Ureter (tissue), 1 donor: Measurements from ENCODE around the gene PTCD2. TPM values are rescaled to one million over a fixed set of nuclear protein-coding genes. Genes with fewer than 3 reads are reported as not detected.

Experiments used
- DNase-seq: peaks from one replicate; pipeline ENCODE4 v3.0.0-alpha.2; 2020; ENCODE audit warnings: low spot score
- total RNA-seq: library from RNA; stranded (reverse); gene quantifications from one replicate; pipeline ENCODE4 v1.2.4, GENCODE V29; 2023
- donor health status: DM: yes; HTN: yes; CAD: no.

The PTCD2 gene
- 17.0 TPM for total RNA-seq

GRCh38 chr5:72319976-72320752 lies at the start of gene PTCD2, which contains the start of gene MRPS27:
TSS of gene PTCD2 (plus strand) at chr5:72320373. CDS start at chr5:72320383, 10 bp downstream.
TSS of gene MRPS27 (minus strand) at chr5:72320240. CDS start at chr5:72320221, 19 bp downstream.
- DNase-seq = peak; percentile 97

DNA sequence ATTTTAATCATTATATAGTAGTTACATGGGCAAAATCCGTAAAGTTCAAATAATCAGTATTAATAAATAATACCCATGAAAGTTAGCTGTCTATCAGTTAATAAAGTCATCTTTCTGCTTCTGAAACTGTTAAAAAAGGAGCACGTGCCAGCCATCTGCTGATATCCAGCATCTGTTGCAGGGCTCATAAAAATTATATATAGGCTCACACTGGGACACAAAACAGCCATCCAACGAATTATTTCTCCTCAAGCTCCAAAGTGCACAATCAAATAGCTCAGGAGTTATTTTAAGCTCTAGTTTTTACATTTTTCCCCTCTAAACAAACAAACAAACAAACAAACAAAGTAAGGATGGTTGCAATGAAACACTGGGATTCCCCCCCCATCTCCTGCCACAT lies 48.5 kb upstream of the PTCD2 start:
- no peak for DNase-seq

GRCh38 chr5:72272398-72272797 lies 47.8 kb upstream of the PTCD2 start:
- no peak for DNase-seq

- no peak for DNase-seq
These were observed 46.6 kb upstream of the PTCD2 start for GRCh38 chr5:72273547-72273946.

- no peak for DNase-seq
These were observed 43.9 kb upstream of the PTCD2 start for GRCh38 chr5:72276219-72276752.

DNA sequence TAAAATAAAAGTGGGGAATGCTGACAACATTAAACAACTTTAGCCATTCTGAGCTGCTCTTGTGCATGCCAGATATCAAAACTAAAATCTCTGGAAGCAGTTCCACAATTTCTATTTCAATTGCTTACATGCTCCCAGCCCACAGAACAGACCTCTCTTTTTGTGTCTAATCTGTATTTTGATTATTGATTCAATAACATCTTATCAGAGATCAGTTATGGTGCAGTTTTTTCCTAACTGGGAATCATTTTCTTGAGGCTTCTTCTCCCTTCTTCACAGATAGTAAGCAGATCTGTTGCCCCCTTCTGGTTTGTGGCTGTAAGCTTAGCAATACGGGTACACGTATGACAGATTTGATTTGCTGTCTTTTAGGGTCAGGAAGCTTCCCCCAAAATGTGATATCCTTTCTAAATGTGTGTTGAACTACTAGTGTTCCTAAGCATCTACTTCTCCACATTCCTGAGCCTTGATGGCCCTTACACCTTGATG lies 39.5 kb upstream of the PTCD2 start:
- no peak for DNase-seq

GRCh38 chr5:72281430-72281763 lies 38.8 kb upstream of the PTCD2 start:
- DNase-seq = no peak

- DNase-seq = no peak
These were observed 38.2 kb upstream of the PTCD2 start for GRCh38 chr5:72281764-72282499.

DNA sequence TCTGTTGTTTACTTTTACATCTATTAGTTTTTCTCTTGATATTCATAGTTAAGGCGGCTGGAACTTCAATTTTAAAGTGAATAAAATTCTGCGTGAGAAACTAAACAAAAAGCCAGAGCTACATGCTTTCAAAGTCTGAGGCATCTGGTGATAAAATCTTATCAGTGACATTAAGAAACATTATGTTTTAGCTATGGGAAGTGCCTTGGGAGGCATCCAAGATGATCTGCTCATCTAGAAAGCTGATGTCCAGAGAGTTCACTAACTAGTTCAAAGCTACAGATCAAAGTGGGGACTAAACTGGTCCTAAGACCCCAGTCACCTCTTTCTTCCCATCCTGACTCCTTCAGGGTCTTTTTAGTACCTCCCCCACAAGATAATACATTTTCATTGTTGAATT lies 37.3 kb upstream of the PTCD2 start:
- no peak for DNase-seq

- no peak for DNase-seq
These were observed 36.8 kb upstream of the PTCD2 start for GRCh38 chr5:72283358-72283757.

DNA sequence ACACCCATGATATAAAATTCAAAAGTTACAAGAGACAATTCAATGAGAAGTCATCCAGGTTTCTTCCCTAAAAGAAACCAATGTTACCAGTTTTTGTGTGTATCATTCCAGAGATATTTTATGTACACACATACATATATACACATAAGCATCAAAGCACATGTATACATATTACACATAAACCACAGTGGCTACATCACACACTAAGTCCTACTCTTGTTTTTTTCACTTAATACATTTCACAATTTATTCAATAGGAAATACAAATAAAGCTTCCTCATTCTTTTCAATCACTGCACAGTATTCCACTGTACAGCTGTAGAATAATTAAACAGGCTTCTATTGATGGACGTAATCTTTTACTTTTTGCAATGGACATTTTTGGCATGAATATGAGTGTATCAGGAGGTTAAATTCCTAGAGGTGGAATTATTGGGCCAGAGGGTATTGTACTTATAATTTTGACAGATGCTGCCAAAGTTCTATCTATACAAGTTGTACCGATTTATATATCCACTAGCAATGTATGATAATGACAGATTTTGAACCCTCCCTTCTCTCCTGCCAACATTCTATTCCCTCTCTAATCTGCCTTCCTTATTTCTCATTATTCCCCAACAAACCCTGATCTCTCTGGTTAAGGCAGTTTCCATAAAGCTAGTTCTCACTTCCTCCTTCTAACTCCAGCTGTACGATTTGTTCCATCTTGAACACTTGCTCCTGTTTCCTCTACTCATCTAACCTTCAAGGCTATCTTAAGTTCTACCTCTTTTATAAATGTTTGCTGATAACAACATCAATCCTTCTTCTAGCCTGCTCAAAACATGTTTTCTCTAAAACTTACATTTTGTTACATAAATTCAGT lies 35.4 kb upstream of the PTCD2 start:
- no peak for DNase-seq

DNA sequence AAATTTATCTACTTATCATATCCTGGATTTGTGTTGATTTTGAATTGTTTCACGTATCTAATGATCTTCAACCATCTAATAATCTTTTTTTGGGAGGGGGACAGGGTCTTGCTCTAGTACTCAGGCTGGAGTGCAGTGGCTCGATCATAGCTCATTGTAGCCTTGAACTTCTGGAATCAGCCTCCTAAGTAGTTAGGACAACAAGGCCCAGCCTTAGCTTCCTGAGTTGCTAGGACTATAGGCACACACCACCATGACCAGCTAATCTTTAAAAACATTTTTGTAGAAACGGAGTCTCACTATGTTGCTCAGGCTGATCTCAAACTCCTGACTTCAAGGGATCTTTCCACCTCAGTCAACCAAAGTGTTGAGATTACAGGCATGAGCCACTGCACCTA lies 34.8 kb upstream of the PTCD2 start:
- no peak for DNase-seq

- no peak for DNase-seq
These were observed 33.4 kb upstream of the PTCD2 start for GRCh38 chr5:72286798-72287197.

GRCh38 chr5:72288924-72289323 lies 31.2 kb upstream of the PTCD2 start:
- no peak for DNase-seq

GRCh38 chr5:72290356-72291133 lies 29.6 kb upstream of the PTCD2 start:
- no peak for DNase-seq

DNA sequence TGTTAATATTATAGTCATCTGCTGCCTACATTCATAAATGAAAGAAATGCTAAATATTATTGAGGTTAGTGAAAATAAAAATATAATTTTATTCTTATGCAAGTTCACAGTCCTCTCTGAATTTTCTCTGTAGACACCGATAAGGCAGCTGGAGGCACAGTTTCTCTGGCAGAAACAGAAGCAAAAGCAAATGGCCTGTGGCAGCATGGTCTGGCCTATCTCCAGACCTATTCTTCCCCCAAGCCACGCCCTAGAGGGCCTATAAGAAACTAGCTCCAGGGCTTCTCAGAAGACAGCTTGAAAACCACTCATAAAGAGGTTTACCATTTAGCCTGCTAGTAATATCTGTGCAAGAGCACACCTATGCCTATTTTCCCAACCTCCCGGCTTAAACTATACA lies 28.6 kb upstream of the PTCD2 start:
- no peak for DNase-seq

DNA sequence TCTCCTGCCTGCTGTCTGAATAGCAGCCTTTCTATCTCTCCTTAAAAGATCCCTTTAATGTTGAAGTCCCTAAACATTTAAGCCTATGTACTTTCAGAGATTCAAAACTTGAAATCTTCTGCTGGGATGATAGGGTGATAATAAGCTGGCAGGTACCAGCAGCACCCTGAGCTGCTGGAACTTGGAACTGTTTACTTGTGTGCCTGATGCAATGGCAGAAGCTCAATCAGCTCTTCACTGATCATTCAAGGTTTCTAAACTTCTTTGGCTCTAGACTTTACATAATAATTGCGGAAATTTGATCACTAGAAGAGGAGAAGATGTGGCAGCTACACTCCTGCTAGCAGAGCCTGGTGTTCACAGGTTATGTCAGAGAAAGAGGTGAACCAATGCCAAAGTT lies 27.8 kb upstream of the PTCD2 start:
- no peak for DNase-seq

DNA sequence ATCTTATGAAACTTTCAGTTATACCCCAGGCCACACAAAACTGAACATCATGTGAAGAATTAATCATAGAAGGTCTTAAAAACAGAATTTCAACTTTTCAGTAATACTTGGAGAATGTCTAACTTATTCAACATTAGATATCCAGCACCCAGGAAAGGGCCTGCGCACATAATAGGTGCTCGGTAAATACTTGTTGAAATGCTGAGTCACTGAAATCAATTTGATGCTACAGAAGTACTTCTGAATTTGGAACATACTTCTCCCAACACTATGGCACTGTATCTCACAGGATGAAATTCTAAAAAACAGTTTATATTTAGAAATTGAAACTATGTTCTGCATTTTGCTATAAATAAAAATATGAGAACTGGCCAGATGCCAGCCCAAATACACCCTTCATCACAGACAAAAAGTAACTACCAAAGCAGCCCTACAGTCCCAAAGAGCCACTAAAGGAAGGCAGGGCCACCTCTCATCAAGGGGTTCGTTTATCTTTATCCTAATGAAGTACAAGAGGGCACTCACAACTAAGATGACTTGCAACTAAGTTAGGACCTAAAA lies 26.6 kb upstream of the PTCD2 start:
- DNase-seq = no peak

DNA sequence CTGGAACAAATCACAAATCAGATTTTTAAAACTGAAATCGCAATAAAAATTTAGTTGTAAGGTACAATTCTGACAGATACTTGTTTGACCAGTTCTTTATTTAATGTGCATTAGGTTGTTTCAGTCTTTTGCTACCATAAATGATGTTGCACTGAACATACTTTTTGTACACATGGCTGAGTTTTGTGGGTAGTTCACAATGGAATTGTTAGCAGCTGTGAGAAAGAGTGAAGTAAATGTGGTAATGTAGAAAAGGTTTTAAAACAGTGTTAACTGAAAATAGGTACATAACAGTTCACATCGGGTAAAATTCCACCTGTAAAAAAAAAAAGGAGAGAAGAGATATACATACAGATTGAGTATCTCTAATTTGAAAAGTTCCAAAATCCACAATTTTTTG lies 25.7 kb upstream of the PTCD2 start:
- DNase-seq = no peak

DNA sequence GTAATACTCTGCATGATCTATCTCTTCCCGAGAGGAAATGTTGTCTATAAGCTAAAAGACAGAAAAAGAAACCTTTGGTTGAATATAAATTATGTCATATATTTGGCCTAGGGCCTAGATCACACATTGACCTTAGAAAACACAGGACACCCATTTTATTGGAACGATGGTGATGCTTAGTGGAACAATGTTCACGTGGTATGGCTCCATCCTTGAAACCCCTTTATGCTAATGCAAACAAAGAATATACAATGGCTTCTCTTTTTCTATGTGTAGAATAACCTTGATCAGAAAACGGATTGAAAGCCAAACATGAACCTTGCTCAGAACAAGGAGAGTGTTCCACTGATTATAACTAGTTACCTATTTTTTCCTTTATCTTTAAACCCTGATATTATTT lies 24.6 kb upstream of the PTCD2 start:
- DNase-seq = no peak

- DNase-seq = no peak
These were observed 23.9 kb upstream of the PTCD2 start for GRCh38 chr5:72296256-72296655.
